ENCODE measurements around the gene MPC2.

Gene MPC2

GRCh38 chr1:167924102-167924501 is 12.8 kb downstream of the MPC2 start:
- H3K27me3 ChIP-seq (replicated peaks; ENCODE audit: control insufficient read depth, insufficient read depth, low read length, poor library complexity, severe bottlenecking): no peaks in the 10 kb centered on the region
- H3K27ac ChIP-seq (ENCODE audit: insufficient read depth, low read length, poor library complexity, severe bottlenecking): no peak overlapping the region
- H3K36me3 ChIP-seq (ENCODE audit: control insufficient read depth, insufficient read depth, low read length): no peaks in the 10 kb centered on the region
- no peaks in the 10 kb centered on the region for H3K9me3 ChIP-seq (ENCODE audit: control insufficient read depth, low read length)
- H3K4me3 ChIP-seq (ENCODE audit: insufficient read depth, low read depth, low read length, poor library complexity, severe bottlenecking): no peak overlapping the region
- DNase-seq: no peak
- H3K4me1 ChIP-seq (ENCODE audit: control insufficient read depth, insufficient read depth, low read length, poor library complexity, severe bottlenecking): no peaks in the 10 kb centered on the region

GRCh38 chr1:167923324-167924056 is 13.4 kb downstream of the MPC2 start:
- H3K4me3 ChIP-seq (ENCODE audit: insufficient read depth, low read depth, low read length, poor library complexity, severe bottlenecking): no peak overlapping the region
- H3K9me3 ChIP-seq (ENCODE audit: control insufficient read depth, low read length): no peaks in the 10 kb centered on the region
- no peak for DNase-seq
- H3K36me3 ChIP-seq (ENCODE audit: control insufficient read depth, insufficient read depth, low read length): no peaks in the 10 kb centered on the region
- H3K27me3 ChIP-seq (replicated peaks; ENCODE audit: control insufficient read depth, insufficient read depth, low read length, poor library complexity, severe bottlenecking): no peaks in the 10 kb centered on the region
- no peaks in the 10 kb centered on the region for H3K4me1 ChIP-seq (ENCODE audit: control insufficient read depth, insufficient read depth, low read length, poor library complexity, severe bottlenecking)
- no peak overlapping the region for H3K27ac ChIP-seq (ENCODE audit: insufficient read depth, low read length, poor library complexity, severe bottlenecking)

DNA sequence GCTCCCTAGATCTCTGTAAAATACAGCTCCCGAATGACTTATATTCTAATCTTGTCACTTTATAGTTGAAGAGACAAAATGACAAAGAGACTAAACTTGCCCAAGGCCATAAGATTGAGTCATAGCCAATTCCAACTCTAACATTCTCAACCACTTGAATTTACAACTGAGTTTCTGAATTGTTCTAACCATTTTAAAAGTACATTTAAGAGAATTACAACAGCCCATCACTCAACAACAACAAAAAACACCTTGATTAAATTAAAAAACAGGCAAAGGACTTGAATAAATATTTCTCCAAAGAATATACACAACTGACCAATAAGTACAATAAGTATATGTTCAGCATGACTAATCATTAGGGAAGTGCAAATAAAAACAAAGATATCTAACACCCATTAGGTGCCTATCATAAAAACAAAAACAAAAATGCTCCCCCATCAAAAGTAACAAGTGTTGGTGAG is 14.2 kb downstream of the MPC2 start:
- peaks cover 3% of the 10 kb centered on the region for H3K36me3 ChIP-seq (ENCODE audit: control insufficient read depth, insufficient read depth, low read length)
- H3K4me1 ChIP-seq (ENCODE audit: control insufficient read depth, insufficient read depth, low read length, poor library complexity, severe bottlenecking): no peaks in the 10 kb centered on the region
- no peak overlapping the region for H3K4me3 ChIP-seq (ENCODE audit: insufficient read depth, low read depth, low read length, poor library complexity, severe bottlenecking)
- H3K27ac ChIP-seq (ENCODE audit: insufficient read depth, low read length, poor library complexity, severe bottlenecking): no peak overlapping the region
- no peaks in the 10 kb centered on the region for H3K27me3 ChIP-seq (replicated peaks; ENCODE audit: control insufficient read depth, insufficient read depth, low read length, poor library complexity, severe bottlenecking)
- H3K9me3 ChIP-seq (ENCODE audit: control insufficient read depth, low read length): no peaks in the 10 kb centered on the region
- DNase-seq: no peak

- Histone ChIP-seq H3K4me1 (ENCODE audit: control insufficient read depth, insufficient read depth, low read length, poor library complexity, severe bottlenecking) (no peaks in the 10 kb centered on the region), H3K4me3 (ENCODE audit: insufficient read depth, low read depth, low read length, poor library complexity, severe bottlenecking) (no peak overlapping the region), H3K9me3 (ENCODE audit: control insufficient read depth, low read length) (no peaks in the 10 kb centered on the region), H3K36me3 (ENCODE audit: control insufficient read depth, insufficient read depth, low read length) (peaks cover 3% of the 10 kb centered on the region), H3K27ac (ENCODE audit: insufficient read depth, low read length, poor library complexity, severe bottlenecking) (no peak overlapping the region), H3K27me3 (replicated peaks; ENCODE audit: control insufficient read depth, insufficient read depth, low read length, poor library complexity, severe bottlenecking) (no peaks in the 10 kb centered on the region)
- no peak for DNase-seq
These were observed 14.8 kb downstream of the MPC2 start for GRCh38 chr1:167922023-167922422.

- H3K4me1 ChIP-seq (ENCODE audit: control insufficient read depth, insufficient read depth, low read length, poor library complexity, severe bottlenecking): no peaks in the 10 kb centered on the region
- H3K4me3 ChIP-seq (ENCODE audit: insufficient read depth, low read depth, low read length, poor library complexity, severe bottlenecking): no peak overlapping the region
- DNase-seq: no peak
- no peaks in the 10 kb centered on the region for H3K27me3 ChIP-seq (replicated peaks; ENCODE audit: control insufficient read depth, insufficient read depth, low read length, poor library complexity, severe bottlenecking)
- no peaks in the 10 kb centered on the region for H3K9me3 ChIP-seq (ENCODE audit: control insufficient read depth, low read length)
- peaks cover 3% of the 10 kb centered on the region for H3K36me3 ChIP-seq (ENCODE audit: control insufficient read depth, insufficient read depth, low read length)
- no peak overlapping the region for H3K27ac ChIP-seq (ENCODE audit: insufficient read depth, low read length, poor library complexity, severe bottlenecking)
These were observed 19.9 kb downstream of the MPC2 start for GRCh38 chr1:167916766-167917511.

- H3K27me3 ChIP-seq (replicated peaks; ENCODE audit: control insufficient read depth, insufficient read depth, low read length, poor library complexity, severe bottlenecking): no peaks in the 10 kb centered on the region
- no peaks in the 10 kb centered on the region for H3K9me3 ChIP-seq (ENCODE audit: control insufficient read depth, low read length)
- DNase-seq: no peak
- H3K4me1 ChIP-seq (ENCODE audit: control insufficient read depth, insufficient read depth, low read length, poor library complexity, severe bottlenecking): no peaks in the 10 kb centered on the region
- no peak overlapping the region for H3K27ac ChIP-seq (ENCODE audit: insufficient read depth, low read length, poor library complexity, severe bottlenecking)
- peaks cover 3% of the 10 kb centered on the region for H3K36me3 ChIP-seq (ENCODE audit: control insufficient read depth, insufficient read depth, low read length)
- no peak overlapping the region for H3K4me3 ChIP-seq (ENCODE audit: insufficient read depth, low read depth, low read length, poor library complexity, severe bottlenecking)
These were observed 21.3 kb downstream of the MPC2 start for GRCh38 chr1:167915569-167915968.

- Histone ChIP-seq H3K9me3 (ENCODE audit: control insufficient read depth, low read length) (no peaks in the 10 kb centered on the region), H3K4me1 (ENCODE audit: control insufficient read depth, insufficient read depth, low read length, poor library complexity, severe bottlenecking) (no peaks in the 10 kb centered on the region), H3K4me3 (ENCODE audit: insufficient read depth, low read depth, low read length, poor library complexity, severe bottlenecking) (no peak within 1 kb of the TSS), H3K27ac (ENCODE audit: insufficient read depth, low read length, poor library complexity, severe bottlenecking) (no peak within 1 kb of the TSS), H3K36me3 (ENCODE audit: control insufficient read depth, insufficient read depth, low read length) (peaks cover 3% of the 10 kb centered on the region), H3K27me3 (replicated peaks; ENCODE audit: control insufficient read depth, insufficient read depth, low read length, poor library complexity, severe bottlenecking) (no peaks in the 10 kb centered on the region)
- no peak for DNase-seq
These were observed 22.9 kb downstream of the MPC2 start, which contains the start of gene ADCY10 for GRCh38 chr1:167913895-167914496. Gene ADCY10, minus strand, starts transcription at chr1:167914134. Its CDS starts 8,994 bp downstream, at chr1:167905140.

DNA sequence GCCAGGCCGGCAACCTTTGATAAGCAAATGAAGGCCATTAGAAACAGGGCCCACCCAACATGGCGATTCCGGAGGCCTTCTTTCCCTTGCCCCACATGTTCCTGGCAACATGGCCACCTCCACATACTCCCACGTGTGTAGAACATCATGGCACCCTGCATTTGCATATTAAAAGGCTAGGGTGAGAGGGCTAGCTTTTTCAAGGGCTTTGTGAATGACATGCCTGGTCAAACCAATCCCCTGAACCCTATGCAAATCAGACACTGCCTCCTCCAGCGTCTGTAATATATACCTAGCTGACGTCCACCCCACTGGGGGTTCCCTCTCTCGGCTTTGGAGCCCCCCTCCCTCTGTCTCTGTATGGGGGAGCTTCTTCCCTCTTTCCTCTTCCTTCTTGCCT is 24.6 kb downstream of the MPC2 start:
- Histone ChIP-seq H3K4me3 (ENCODE audit: insufficient read depth, low read depth, low read length, poor library complexity, severe bottlenecking) (no peak overlapping the region), H3K36me3 (ENCODE audit: control insufficient read depth, insufficient read depth, low read length) (no peaks in the 10 kb centered on the region), H3K9me3 (ENCODE audit: control insufficient read depth, low read length) (no peaks in the 10 kb centered on the region), H3K27me3 (replicated peaks; ENCODE audit: control insufficient read depth, insufficient read depth, low read length, poor library complexity, severe bottlenecking) (no peaks in the 10 kb centered on the region), H3K27ac (ENCODE audit: insufficient read depth, low read length, poor library complexity, severe bottlenecking) (no peak overlapping the region), H3K4me1 (ENCODE audit: control insufficient read depth, insufficient read depth, low read length, poor library complexity, severe bottlenecking) (no peaks in the 10 kb centered on the region)
- no peak for DNase-seq

GRCh38 chr1:167911413-167911812 is 25.5 kb downstream of the MPC2 start:
- no peak for DNase-seq
- Histone ChIP-seq H3K4me3 (ENCODE audit: insufficient read depth, low read depth, low read length, poor library complexity, severe bottlenecking) (no peak overlapping the region), H3K27ac (ENCODE audit: insufficient read depth, low read length, poor library complexity, severe bottlenecking) (no peak overlapping the region)

GRCh38 chr1:167910530-167910929 is 26.3 kb downstream of the MPC2 start:
- Histone ChIP-seq H3K4me1 (ENCODE audit: control insufficient read depth, insufficient read depth, low read length, poor library complexity, severe bottlenecking) (no peaks in the 10 kb centered on the region), H3K9me3 (ENCODE audit: control insufficient read depth, low read length) (no peaks in the 10 kb centered on the region), H3K27ac (ENCODE audit: insufficient read depth, low read length, poor library complexity, severe bottlenecking) (no peak overlapping the region), H3K36me3 (ENCODE audit: control insufficient read depth, insufficient read depth, low read length) (no peaks in the 10 kb centered on the region), H3K4me3 (ENCODE audit: insufficient read depth, low read depth, low read length, poor library complexity, severe bottlenecking) (no peak overlapping the region), H3K27me3 (replicated peaks; ENCODE audit: control insufficient read depth, insufficient read depth, low read length, poor library complexity, severe bottlenecking) (no peaks in the 10 kb centered on the region)
- no peak for DNase-seq

More at GRCh38 chr1:167911413-167911812, 25.5 kb downstream of the MPC2 start:
- Histone ChIP-seq H3K27me3 (replicated peaks; ENCODE audit: control insufficient read depth, insufficient read depth, low read length, poor library complexity, severe bottlenecking) (no peaks in the 10 kb centered on the region), H3K36me3 (ENCODE audit: control insufficient read depth, insufficient read depth, low read length) (no peaks in the 10 kb centered on the region), H3K4me1 (ENCODE audit: control insufficient read depth, insufficient read depth, low read length, poor library complexity, severe bottlenecking) (no peaks in the 10 kb centered on the region), H3K9me3 (ENCODE audit: control insufficient read depth, low read length) (no peaks in the 10 kb centered on the region)

Measured in effector memory CD4-positive, alpha-beta T cell (primary cell).